ENCODE measurements around the gene ELFN2.
A peak's percentile ranks its signal among the peaks of the same experiment; 100 is the strongest.

ELFN2 gene

GRCh38 chr22:37357446-37358075, 69.7 kb downstream of the ELFN2 start:
- DNase-seq (ENCODE audit: low spot score), result no peak

GRCh38 chr22:37356922-37357321, 70.4 kb downstream of the ELFN2 start:
- DNase-seq (ENCODE audit: low spot score), result no peak

GRCh38 chr22:37355174-37355573, 72.1 kb downstream of the ELFN2 start:
- no peak for DNase-seq (ENCODE audit: low spot score)

GRCh38 chr22:37354670-37355069, 72.6 kb downstream of the ELFN2 start:
- DNase-seq (ENCODE audit: low spot score), result no peak

- DNase-seq (ENCODE audit: low spot score), result no peak
Observed at GRCh38 chr22:37354261-37354660, 73.0 kb downstream of the ELFN2 start.

GRCh38 chr22:37353839-37354238, 73.4 kb downstream of the ELFN2 start:
- no peak for DNase-seq (ENCODE audit: low spot score)

GRCh38 chr22:37352481-37352880, 74.8 kb downstream of the ELFN2 start:
- no peak for DNase-seq (ENCODE audit: low spot score)

- DNase-seq (ENCODE audit: low spot score), result no peak
Observed at GRCh38 chr22:37351232-37351631, 76.0 kb downstream of the ELFN2 start.

GRCh38 chr22:37349043-37349814, 78.0 kb downstream of the ELFN2 start:
- DNase-seq (ENCODE audit: low spot score), result no peak

- no peak for DNase-seq (ENCODE audit: low spot score)
Observed at GRCh38 chr22:37346505-37346895, 80.8 kb downstream of the ELFN2 start.

- no peak for DNase-seq (ENCODE audit: low spot score)
Observed at GRCh38 chr22:37345863-37346504, 81.3 kb downstream of the ELFN2 start.

GRCh38 chr22:37344735-37345449, 82.4 kb downstream of the ELFN2 start:
- no peak for DNase-seq (ENCODE audit: low spot score)

GRCh38 chr22:37343863-37344734, 83.2 kb downstream of the ELFN2 start:
- no peak for DNase-seq (ENCODE audit: low spot score)

GRCh38 chr22:37343348-37343747, 83.9 kb downstream of the ELFN2 start:
- no peak for DNase-seq (ENCODE audit: low spot score)

GRCh38 chr22:37342065-37342464, 85.2 kb downstream of the ELFN2 start:
- DNase-seq (ENCODE audit: low spot score), result no peak

- DNase-seq (ENCODE audit: low spot score), result no peak
Observed at GRCh38 chr22:37340331-37341262, 86.7 kb downstream of the ELFN2 start.

GRCh38 chr22:37338539-37339246, 88.6 kb downstream of the ELFN2 start:
- DNase-seq (ENCODE audit: low spot score), result no peak

- no peak for DNase-seq (ENCODE audit: low spot score)
Observed at GRCh38 chr22:37337204-37337943, 89.9 kb downstream of the ELFN2 start.

- peak; percentile 10 for DNase-seq (ENCODE audit: low spot score)
Observed at GRCh38 chr22:37336579-37336978, 90.7 kb downstream of the ELFN2 start.

Data from hematopoietic multipotent progenitor cell treated with erythropoietin and hydrocortisone succinate and interleukin-3 and kit ligand, for 15 days (in vitro differentiated cells).